Measurements from ENCODE around the gene TATDN3.

Gene TATDN3

GRCh38 chr1:212792396-212792908, 758 bp downstream of the TATDN3 start:
- H3K36me3 ChIP-seq (replicated peaks; ENCODE audit: insufficient read depth, low read length) = no peaks in the 10 kb centered on the region
- H3K9me2 ChIP-seq (replicated peaks; ENCODE audit: insufficient read depth, low read length) = no peaks in the 10 kb centered on the region
- no peaks in the 10 kb centered on the region for H3K9me3 ChIP-seq (replicated peaks; ENCODE audit: insufficient read depth, low read length)
- peak overlapping the region; percentile 89 for H3K4me3 ChIP-seq (ENCODE audit: low read length)
- no peak for DNase-seq
- peak overlapping the region; percentile 75 for H3K4me2 ChIP-seq (ENCODE audit: low read depth, low read length)
- H3K79me2 ChIP-seq (ENCODE audit: low read length) = peaks cover 43% of the 10 kb centered on the region
- peak overlapping the region; percentile 76 for H3K9ac ChIP-seq (ENCODE audit: low read length)
- H3K4me1 ChIP-seq (ENCODE audit: low read length) = peaks cover 17% of the 10 kb centered on the region
- peak overlapping the region; percentile 92 for H2AFZ ChIP-seq (ENCODE audit: low read length)
- H3F3A ChIP-seq (ENCODE audit: insufficient read depth, low read length) = peaks cover 21% of the 10 kb centered on the region
- H3K27me3 ChIP-seq (replicated peaks; ENCODE audit: insufficient read depth, low read length) = no peaks in the 10 kb centered on the region
- no peak for TF ChIP-seq EZH2phosphoT487 (IDR thresholded peaks at IDR 0.05; ENCODE audit: low read length)
- TF ChIP-seq EZH2 (optimal IDR thresholded peaks at IDR 0.05; ENCODE audit: low read depth, low read length) = no peak
- TF ChIP-seq, protein P1, sequence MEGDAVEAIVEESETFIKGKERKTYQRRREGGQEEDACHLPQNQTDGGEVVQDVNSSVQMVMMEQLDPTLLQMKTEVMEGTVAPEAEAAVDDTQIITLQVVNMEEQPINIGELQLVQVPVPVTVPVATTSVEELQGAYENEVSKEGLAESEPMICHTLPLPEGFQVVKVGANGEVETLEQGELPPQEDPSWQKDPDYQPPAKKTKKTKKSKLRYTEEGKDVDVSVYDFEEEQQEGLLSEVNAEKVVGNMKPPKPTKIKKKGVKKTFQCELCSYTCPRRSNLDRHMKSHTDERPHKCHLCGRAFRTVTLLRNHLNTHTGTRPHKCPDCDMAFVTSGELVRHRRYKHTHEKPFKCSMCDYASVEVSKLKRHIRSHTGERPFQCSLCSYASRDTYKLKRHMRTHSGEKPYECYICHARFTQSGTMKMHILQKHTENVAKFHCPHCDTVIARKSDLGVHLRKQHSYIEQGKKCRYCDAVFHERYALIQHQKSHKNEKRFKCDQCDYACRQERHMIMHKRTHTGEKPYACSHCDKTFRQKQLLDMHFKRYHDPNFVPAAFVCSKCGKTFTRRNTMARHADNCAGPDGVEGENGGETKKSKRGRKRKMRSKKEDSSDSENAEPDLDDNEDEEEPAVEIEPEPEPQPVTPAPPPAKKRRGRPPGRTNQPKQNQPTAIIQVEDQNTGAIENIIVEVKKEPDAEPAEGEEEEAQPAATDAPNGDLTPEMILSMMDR (IDR thresholded peaks at IDR 0.05; ENCODE audit: low read length) = no peak
- no peaks in the 10 kb centered on the region for H4K20me1 ChIP-seq (ENCODE audit: insufficient read depth, low read length)
- H3K27ac ChIP-seq (ENCODE audit: low read length) = peak overlapping the region; percentile 76; the same call in 1 of the 2 replicates

- Histone ChIP-seq H3K9me2 (replicated peaks; ENCODE audit: insufficient read depth, low read length) (no peaks in the 10 kb centered on the region), H3K79me2 (ENCODE audit: low read length) (peaks cover 27% of the 10 kb centered on the region), H3K9ac (ENCODE audit: low read length) (peak overlapping the region; percentile 0; the same call in 1 of the 2 replicates), H3K4me2 (ENCODE audit: low read depth, low read length) (peak overlapping the region; percentile 49), H3K4me3 (ENCODE audit: low read length) (peak overlapping the region; percentile 15), H3K36me3 (replicated peaks; ENCODE audit: insufficient read depth, low read length) (no peaks in the 10 kb centered on the region), H2AFZ (ENCODE audit: low read length) (peak overlapping the region; percentile 59), H4K20me1 (ENCODE audit: insufficient read depth, low read length) (no peaks in the 10 kb centered on the region), H3K27ac (ENCODE audit: low read length) (peak overlapping the region; percentile 76), H3K4me1 (ENCODE audit: low read length) (peaks cover 17% of the 10 kb centered on the region), H3F3A (ENCODE audit: insufficient read depth, low read length) (peaks cover 21% of the 10 kb centered on the region), H3K27me3 (replicated peaks; ENCODE audit: insufficient read depth, low read length) (no peaks in the 10 kb centered on the region), H3K9me3 (replicated peaks; ENCODE audit: insufficient read depth, low read length) (no peaks in the 10 kb centered on the region)
- TF ChIP-seq EZH2phosphoT487 (IDR thresholded peaks at IDR 0.05; ENCODE audit: low read length) (no peak), EZH2 (optimal IDR thresholded peaks at IDR 0.05; ENCODE audit: low read depth, low read length) (no peak)
- TF ChIP-seq, protein P1 (IDR thresholded peaks at IDR 0.05; ENCODE audit: low read length) = no peak
- peak; percentile 90 for DNase-seq
Observed at GRCh38 chr1:212794561-212795014, 2.9 kb downstream of the TATDN3 start.

- Histone ChIP-seq H3K27me3 (replicated peaks; ENCODE audit: insufficient read depth, low read length) (no peaks in the 10 kb centered on the region), H3K9me3 (replicated peaks; ENCODE audit: insufficient read depth, low read length) (no peaks in the 10 kb centered on the region), H3K79me2 (ENCODE audit: low read length) (peaks cover 8% of the 10 kb centered on the region; the same call in 1 of the 2 replicates), H4K20me1 (ENCODE audit: insufficient read depth, low read length) (no peaks in the 10 kb centered on the region), H3K4me3 (ENCODE audit: low read length) (no peak overlapping the region), H3K9me2 (replicated peaks; ENCODE audit: insufficient read depth, low read length) (no peaks in the 10 kb centered on the region), H3K36me3 (replicated peaks; ENCODE audit: insufficient read depth, low read length) (no peaks in the 10 kb centered on the region; the same call in 1 of the 2 replicates), H3K9ac (ENCODE audit: low read length) (no peak overlapping the region), H3K4me2 (ENCODE audit: low read depth, low read length) (no peak overlapping the region), H2AFZ (ENCODE audit: low read length) (no peak overlapping the region), H3F3A (ENCODE audit: insufficient read depth, low read length) (peaks cover 16% of the 10 kb centered on the region), H3K4me1 (ENCODE audit: low read length) (peaks cover 15% of the 10 kb centered on the region), H3K27ac (ENCODE audit: low read length) (no peak overlapping the region)
- no peak for DNase-seq
- TF ChIP-seq EZH2 (optimal IDR thresholded peaks at IDR 0.05; ENCODE audit: low read depth, low read length) = no peak
- TF ChIP-seq EZH2phosphoT487 (IDR thresholded peaks at IDR 0.05; ENCODE audit: low read length) = no peak
- TF ChIP-seq, protein P1 (IDR thresholded peaks at IDR 0.05; ENCODE audit: low read length) = no peak
Observed at GRCh38 chr1:212797681-212798080, 6.0 kb downstream of the TATDN3 start.

Data from MM.1S (cell line).